Measurements from ENCODE around the gene CRYAA.
"Not testable (repeated sequence)": the region's sequence is repeated elsewhere in the genome, so short reads cannot be mapped to it uniquely, and the experiment has no call there.

- not testable (repeated sequence) for TF ChIP-seq CTCF, POLR2A (IDR thresholded peaks at IDR 0.05)
Measured at GRCh38 chr21:43181033-43181432, 12.2 kb downstream of the CRYAA start.
